ENCODE measurements around the gene BMP8B. TPM values are rescaled to one million over a fixed set of nuclear protein-coding genes. Genes with fewer than 3 reads are reported as not detected.
A peak's percentile ranks its signal among the peaks of the same experiment; 100 is the strongest.

BMP8B gene
- total RNA-seq, 1 donor from 2014 or later: 0.60 TPM

DNA sequence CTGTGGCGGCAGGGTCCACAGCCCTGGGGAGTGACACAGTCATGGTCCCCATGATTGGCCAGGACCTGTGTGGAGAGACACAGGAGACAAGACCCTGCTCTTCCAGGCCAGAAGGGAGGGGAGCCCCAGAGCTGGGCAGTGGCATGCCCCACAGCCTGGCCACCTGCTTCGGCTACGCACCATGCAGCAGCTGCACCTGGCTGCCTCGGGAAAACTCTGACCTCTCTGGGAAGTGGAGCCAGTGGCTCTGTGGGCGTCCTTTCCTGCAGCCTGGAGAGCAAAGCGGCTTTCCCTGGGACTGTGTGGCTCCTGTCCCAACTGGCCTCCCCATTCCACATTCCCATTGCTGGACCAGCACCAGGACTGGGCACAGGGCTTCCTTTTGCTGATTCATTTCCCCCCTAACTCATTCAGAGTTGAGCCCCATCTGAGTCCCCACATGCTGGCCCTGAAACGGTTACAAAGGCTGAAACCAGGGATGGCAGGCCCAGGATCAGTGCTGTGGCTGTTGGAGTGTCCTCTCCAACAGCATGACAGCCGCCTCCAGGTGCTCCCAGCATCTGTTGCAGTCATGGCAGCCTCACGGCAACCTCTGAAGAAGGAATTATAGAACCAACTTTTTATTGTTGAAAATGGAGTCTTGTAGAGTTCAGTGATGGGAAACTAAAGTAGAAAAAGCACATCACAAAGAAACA lies 32.6 kb downstream of the BMP8B start:
- ATAC-seq: no peak

DNA sequence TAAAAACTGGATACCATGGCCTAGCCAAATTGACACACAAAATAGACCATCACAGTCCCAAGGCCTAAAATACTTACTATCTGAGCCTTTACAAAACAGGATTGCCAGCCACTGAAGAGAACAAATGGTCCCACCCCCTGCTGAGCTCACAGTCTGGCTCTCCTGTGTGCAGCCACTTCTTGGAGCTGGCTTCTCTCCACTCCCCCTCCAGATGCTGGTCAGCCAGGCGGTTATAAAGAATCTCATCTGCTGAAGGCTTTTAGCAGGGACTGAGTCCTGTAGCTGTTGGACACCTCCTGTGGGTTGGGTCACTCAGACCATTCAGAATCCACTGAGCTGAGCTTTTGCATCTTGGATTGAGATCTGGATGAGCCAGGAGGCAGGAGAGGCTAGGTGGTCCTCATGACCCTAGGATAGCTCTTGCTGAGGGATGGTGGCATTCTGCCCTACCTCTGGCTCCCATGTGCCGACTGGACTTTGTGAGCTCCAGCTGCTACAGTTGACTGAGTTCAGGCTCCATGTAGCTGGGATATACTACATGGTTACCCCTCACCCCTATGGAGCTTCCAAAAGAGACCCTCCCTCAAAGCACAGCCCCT lies 33.7 kb downstream of the BMP8B start:
- ATAC-seq: no peak

DNA sequence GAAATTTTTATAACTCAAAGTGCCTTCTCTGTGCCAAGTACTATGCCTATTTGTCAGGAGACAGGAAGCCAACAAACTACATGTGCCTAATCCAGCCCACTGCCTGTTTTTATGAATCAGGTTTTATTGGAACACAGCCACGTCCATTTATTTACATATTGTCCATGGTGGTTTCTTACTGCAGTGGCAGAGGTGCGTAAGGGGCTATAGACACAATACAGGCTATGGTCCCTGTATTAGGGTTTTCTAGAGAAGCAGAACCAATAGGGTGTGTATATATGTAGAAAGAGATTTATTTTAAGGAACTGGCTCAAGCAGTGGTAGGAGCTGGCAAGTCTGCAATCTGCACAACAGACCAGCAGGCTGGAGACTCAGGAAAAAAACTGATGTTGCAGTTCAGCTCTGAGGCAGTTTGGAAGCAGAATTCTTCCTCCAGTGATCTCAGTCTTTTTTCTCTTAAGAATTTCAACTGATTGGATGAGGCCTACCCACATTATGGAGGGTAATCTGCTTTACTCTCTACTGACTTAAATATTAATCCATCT lies 34.6 kb downstream of the BMP8B start:
- ATAC-seq: no peak

DNA sequence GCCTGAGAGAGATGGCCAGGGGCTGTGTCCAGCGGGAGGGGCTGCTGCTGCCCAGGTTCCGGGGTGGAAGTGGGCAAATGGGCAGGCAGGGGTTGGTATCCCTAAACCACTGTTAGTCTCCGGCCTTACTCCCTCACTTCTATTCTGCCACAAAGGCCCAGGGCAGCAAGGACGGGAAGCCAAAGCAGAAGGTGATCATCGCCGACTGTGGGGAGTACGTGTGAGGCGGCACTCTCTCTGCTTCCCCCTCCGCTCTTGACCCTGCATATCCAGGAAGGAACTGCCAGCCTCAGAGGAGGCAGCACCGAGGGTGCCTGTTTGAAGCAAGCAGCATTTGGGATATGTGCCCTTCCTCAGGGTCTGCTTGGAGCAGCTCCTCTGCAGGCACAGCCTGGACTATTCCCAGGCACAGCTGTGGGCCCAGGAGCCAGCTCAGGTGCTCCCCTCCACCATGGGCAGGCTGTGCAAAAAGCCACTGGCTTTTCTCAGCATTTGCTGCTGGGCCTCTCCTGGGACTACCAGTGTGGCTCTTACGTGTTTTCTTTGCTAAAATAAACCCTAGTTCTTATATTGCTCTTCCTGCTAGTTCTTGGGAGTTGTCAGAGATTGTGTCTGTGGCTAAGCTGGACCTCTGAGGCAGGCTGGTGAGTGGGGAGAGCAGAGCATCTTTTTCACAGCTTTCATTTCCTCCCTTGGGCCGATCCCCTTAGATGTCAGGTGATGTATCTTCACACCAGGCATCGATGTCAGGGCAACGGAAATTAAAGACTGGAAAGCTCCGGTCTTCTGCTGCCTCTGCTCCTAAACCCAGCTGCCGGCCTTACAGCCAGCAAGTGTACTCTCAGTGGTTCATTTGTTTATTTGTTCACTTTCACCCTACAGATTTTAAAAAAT lies 35.3 kb downstream of the BMP8B start:
- ATAC-seq: no peak

DNA sequence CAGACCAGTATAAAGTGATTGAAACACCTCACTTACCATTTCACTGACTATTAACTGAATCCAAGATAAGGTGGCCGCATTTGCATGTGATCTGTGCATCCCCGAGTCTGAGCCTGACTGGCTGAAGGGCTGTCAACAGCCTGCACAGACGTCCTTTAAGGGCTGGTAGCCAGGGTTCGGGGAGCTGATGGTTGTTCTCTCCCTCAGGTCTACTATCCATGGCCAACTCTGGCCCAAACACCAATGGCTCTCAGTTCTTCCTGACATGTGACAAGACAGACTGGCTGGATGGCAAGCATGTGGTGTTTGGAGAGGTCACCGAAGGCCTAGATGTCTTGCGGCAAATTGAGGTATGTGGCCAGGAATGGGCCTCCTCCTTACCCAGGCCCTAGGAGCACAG lies 36.0 kb downstream of the BMP8B start:
- ATAC-seq: no peak

DNA sequence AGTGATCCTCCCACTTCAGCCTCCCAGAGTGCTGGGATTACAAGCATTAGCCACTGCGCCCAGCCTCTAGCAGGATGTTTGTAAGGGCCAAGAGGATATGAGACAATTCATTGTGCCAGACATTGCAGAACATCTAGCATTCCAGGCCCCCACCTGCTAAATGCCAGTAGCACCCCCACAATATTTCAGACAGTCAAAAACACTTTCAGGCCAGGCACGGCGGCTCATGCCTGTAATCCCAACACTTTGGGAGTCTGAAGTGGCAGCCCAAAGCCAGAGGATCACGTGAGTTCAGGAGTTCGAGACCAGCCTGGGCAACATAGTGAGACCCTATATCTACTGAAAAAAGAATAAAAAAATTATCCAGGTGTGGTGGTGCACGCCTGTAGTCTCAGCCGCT lies 37.1 kb downstream of the BMP8B start:
- no peak for ATAC-seq

DNA sequence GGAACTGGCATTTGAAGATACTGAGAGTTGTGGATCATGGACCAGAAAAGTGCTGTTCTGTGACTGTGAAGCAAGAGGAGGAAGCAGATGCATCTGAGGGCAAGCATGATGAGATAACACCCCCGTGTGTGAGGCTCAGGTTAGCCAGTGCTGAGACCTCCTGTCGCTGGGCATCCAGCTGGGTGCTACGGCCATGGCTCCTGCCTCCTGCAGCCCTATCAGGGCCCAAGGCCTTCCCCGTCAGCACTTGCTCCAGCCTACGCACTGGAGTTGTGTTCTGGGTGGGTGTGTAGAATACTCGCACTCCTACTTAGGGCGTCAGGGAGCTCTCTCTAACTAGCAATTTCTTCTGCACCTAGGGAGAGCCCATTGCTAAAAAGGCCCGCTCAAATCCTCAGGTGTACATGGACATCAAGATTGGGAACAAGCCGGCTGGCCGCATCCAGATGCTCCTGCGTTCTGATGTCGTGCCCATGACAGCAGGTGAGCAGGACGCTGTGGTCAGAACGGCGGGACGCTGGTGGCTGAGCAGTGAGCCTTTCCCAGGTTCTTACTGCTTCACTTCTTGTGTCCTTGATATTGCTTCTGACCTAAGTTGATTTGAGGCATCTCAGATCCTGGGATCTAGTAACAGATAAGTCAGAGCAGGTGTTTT lies 43.5 kb downstream of the BMP8B start:
- peak; percentile 16 for ATAC-seq

DNA sequence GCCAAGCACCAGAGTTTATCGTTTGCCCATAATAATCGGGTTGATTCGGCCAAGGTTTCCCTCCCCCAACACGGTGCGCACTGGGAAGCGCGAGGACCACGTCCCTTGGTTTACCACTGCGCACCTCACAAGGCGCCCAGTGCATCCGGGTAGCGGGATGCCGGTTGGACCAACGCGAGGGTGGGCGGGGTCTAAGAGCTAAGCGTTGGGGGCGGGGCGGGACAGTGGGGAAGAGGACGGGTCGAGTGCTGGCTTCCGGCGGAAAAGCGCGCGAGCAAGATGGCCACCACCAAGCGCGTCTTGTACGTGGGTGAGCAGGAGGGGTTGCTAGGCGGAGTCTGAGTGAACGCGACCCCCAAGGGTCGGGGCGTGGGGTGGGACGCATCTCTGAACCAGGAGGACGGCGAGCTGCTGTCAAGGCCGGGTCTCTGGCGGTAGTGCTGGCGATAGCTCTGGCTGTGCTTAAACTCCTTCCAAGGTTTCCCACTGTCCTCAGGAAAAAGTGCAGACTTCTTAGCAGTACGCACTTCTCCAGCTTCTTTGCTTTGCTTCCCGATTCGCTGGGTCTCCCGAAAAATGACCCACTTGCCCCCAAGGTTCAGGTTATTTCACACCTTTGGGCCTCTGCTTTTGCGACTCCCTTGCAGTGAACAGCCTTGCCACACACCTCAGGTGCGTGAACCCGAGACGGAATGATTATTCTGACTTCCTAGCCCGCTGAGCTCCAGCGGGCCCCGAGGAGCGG lies 49.9 kb downstream of the BMP8B start, which contains the start of gene PPIE:
Gene PPIE (plus strand): TSS at position 261 of the 745 bp plus-strand sequence. CDS start 19 bp downstream, at position 280.
- ATAC-seq: peak; percentile 98

DNA sequence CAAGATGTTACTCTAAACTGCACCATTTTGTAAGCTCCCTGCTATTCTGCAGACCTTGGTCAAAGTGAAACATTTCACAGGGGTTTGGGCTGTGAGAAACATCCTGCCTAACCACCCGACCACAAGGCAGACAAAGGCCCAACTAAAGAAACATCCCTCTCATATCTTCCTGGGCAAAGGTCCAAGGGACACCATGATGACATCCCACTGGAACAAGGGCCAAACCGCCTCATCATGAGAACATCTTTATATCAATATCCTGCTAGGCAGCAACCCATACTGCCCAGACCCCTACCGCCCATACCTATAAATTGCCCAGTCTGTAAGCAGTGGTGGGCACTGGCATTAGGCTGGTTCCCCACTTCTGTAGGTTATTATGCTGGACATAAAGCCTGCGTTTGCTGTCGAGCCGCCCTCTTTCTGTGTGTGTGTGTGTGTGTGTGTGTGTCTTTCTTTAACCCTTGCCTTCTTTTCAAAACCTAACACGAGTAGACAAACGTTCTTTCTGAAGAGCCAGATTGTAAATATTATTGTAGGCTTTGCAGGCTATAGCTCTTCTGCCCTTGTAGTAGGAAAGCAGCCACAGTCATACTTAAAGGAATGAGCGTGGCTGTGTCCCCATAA lies 51.0 kb downstream of the BMP8B start:
- no peak for ATAC-seq

DNA sequence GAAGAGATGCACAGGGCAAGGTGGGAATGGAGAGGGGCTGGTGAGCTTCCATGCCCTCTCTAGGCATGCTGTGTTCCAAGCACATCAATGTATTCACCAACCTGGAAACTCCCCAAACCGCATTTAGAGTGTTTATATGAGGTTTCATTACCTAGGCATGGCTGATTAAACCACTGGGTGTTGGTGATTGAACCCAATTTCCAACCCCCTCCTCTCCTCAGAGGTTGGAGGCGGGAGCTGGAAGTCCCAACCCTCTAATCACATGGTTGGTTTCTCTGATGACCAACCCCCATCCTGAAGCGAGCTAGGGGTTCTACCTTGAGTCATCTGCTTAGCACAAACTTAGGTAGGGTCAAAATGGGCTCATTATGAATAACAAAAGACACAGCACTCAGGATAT lies 52.9 kb downstream of the BMP8B start:
- ATAC-seq: no peak

DNA sequence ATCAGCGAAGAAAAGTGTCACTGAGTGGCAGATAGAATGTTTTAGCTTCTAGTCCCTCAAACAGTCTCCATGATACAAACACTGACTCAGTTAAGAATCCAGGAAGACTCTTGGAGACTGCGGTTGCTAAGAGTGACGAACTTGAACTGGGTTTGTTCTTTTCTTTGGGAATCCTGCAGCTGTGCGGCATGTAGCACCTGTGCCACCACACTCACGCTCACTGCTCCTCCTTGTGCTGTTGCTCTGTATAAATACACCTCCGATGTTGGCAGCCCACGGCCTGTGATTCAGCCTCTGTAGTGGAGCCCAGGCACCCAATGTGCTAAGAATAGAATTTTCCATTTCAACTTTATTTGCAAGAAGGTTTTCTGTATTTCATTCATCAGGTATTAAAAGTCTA lies 55.5 kb downstream of the BMP8B start:
- ATAC-seq: peak; percentile 35

DNA sequence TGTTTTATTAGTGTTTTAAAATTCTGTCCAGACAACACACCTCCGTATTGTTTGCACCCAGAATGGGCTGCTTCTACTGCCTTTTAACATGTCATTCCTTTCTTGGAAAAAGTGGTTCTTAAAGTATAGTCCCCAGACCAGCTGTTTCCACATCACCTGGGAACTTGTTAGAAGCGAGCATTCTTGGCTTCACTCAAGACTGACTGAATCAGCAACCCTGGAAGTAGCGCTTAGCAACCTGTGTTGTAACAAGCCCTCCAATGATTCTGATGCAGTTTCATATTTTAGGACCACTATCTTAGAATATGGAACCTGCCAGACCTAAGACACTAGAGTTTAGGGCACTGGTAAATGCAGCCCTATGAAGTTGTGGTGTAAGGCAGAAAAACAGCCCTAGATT lies 55.9 kb downstream of the BMP8B start:
- ATAC-seq: no peak

DNA sequence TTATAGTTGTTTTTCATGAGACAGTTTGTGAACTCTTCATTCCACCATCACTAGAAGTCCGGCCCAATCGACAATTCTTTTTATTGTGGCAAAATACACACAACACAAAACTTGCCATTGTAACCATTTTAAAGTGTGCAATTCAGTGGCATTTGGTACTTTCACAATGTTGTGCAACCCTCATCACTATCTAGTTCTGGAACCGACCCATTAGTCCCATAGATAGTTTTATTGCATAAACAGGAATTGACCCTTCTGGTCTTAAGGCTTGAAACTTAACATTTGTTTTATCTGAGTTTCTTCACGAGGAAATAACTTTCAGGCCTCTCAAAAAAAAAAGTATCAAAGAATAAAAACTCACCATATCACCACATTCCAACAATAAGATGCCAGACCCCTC lies 58.8 kb downstream of the BMP8B start:
- ATAC-seq: no peak

DNA sequence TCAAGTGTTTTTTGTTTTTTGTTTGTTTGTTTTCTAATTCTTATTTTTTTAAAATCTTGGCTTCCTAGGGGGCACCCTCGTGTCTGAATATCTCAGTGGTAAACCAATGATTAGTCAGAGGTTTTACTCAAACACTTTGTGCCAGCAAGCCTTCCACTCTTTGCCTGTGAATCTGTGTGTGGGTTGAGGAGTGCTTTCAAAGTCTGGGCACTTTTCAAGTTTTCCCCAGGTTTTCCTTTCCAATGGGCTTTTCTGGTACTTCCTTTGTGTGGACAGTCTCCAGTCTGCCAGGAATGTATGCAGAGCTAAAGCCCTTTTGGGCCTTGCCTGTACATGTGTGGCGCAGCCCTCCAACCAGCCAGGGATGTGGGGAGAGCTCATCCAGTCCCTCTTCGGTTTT lies 59.6 kb downstream of the BMP8B start:
- peak; percentile 22 for ATAC-seq

DNA sequence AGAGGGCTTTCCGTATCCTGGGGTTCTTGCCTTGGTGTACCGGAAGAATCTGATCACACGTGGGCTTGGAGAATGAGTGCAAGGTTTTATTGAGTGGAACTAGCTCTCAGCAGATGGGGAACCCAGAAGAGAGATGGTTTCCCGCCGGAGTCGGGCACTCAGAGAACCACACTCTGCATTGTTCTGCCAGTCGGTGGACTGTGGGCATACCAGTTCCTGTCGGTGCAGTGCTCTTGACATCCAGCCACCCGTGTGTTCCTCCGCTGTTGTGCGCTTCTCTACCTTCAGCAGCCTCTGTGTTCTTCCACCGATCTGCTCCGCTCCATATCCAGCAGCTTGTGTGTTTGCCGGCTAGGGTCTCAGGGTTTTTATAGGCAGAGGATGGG lies 60.7 kb downstream of the BMP8B start:
- peak; percentile 33 for ATAC-seq

DNA sequence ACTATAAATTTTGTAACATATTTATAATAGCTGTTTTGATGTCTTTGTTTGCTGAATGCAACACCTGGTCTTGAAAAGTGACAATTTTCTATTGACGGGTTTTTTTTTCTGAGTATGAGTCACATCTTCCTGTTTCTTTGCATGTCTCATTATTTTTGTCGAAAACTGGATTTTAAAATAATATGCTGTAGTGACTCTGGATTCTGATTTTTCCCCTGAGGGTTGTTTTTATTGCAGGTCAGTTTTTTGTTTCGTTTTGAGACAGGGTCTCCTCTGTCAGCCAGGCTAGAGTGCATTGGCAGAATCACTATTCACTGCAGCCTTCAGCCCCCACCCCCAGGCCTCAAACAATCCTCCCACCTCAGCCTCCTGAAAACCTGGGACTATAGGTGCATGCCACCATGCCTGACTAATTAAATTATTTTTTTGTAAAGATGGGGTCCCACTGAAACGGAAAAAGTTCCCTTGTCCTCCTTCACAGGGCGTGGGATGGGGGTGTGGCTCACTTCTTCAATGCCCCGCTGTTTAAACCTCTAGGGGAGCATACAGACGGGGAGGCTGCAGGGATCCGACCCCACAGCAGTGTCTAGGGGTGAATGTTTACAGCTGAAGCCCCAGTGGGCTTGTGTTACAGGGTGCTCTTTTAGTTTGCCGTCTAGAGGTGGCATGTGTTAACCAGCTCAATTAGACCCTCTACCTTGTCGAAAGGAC lies 61.3 kb downstream of the BMP8B start:
- no peak for ATAC-seq

DNA sequence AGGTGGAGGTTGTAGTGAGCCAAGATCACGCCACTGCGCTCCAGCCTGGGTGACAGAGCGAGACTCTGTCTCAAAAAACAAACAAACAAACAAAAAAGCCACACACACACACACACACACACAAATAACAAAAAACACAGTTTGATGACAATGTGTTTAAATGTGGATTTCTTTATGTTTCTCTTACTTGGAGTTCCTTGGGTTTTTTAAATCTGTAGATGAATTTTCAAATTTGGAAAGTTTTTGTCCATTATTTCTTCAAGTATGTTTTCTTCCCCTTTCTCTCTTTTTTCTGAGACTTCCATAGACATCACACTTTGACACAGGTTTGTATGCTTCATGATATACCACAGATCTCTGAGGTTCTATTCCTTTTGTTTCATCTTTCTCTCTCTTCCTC lies 62.1 kb downstream of the BMP8B start:
- no peak for ATAC-seq

DNA sequence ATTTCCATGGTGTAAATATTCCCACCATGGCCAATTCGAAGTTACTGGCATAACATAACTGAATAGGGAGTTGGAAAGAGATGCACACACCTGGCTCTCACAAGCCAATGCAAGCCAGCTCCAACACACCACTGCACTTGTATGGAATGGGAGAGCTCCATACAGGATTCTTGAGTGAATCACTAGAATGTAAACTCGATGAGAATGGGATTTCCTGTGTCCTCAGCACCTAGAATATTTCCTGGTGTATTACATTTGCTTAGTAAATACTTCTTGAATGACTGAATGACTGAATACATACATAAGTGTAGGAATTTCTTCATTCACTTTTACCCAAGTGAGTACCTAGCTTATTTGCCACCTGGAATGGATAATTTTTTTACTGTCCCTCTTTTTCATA lies 66.2 kb downstream of the BMP8B start:
- ATAC-seq: no peak

DNA sequence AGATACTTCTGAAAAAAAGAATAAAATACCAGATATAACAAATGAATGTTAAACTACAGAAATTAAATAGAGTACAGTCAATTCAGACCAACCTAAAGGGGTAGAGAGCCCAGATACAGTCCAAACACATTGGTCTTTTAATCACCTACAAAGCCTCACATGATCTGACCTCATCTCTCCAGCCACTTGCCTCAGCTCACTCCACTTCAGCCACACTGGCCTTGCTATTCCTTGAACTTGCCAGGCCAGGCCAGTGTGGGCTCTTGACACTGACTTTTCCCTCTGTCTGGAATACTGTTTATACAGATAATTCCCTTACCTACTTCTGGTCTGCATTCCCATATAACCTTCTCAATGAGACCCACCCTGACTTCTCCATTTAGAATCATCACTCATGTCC lies 67.0 kb downstream of the BMP8B start:
- no peak for ATAC-seq

DNA sequence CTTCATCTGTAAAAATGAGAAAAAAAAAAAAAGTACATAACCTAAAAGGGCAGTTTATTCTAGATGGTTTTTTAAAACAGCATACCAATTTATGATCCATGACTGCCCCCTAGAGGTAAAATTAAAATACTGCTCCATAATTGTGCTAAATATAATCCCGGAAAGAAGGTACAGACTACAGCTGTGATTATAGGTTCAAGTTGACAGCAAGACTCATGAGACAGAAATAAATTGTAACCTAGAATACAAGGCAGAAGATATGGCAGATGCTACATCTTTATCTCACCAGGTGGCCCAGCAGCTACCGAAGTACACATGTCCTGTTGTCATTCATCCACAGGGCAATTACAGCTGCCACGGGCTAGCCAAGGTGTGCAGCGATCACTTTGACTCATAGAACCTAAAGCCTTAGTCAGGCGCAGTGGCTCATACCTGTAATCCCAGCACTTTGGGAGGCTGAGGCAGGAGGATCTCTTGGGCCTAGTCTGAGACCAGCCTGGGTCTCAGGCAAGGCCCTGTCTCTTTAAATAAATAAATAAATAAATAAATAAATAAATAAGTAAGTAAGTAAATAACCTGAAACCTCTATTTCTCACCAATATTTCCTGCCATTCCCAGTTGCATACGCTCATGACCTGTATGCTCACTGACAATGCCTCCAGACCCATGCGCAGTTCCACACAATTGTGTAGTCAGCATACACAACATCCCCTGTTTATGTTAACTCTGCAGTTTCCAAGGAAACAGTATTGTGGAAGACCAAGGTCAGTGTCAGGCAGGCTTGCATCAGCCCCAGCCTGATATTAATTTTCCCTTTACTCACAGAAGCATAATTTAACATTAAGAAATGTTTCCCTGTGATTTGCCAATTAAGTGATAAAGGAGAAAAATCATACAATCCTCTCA lies 68.3 kb downstream of the BMP8B start:
- peak; percentile 83 for ATAC-seq

All from esophagus mucosa (tissue), 1 donor.